Gastrocnemius medialis (tissue), 4 donors: Measurements from ENCODE around the gene RALGAPB.

ENCODE experiments used
- POLR2A ChIP-seq, 2 donors: fragments of 450-650 bp; IDR thresholded peaks; one replicate each; pipeline ENCODE4 v1.6.1; 2017; ENCODE audit warnings: antibody characterized with exemption in 2 of 2, mild to moderate bottlenecking in 2 of 2, moderate library complexity in 2 of 2
- TF ChIP-seq, protein P1 (sequence below), 5 experiments: fragments of 450-650 bp in 3 of 5; fragments of 200-600 bp in 2 of 5; sonication (generic) in 2 of 5; IDR thresholded peaks in 4 of 5; conservative IDR thresholded peaks in 1 of 5; 1 replicate in 4 of 5; 2 replicates in 1 of 5; pipeline ENCODE4 v1.5.1; 2016 to 2019; ENCODE audit warnings: antibody characterized with exemption in 5 of 5, mild to moderate bottlenecking in 3 of 5, moderate library complexity in 3 of 5

DNA sequence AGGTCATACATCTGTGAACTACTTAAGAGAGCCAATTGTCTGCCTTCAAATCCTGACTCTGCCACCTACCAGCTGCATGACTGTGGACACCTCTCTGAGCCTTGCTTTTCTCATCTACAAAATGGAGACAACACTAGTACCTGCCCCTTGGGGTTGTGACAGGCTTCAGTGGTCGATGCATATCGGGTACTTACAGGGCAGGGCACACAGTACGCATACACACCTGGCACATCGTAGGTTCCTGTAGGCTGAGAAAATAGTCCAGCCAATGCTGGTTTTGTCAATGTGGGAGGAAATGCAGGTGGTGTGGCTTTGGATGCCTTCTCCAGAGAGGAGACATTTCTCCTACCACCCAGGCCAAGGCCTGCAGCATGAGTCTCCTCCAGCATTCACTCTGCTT lies 110.7 kb downstream of the RALGAPB start:
- TF ChIP-seq, protein P1, sequence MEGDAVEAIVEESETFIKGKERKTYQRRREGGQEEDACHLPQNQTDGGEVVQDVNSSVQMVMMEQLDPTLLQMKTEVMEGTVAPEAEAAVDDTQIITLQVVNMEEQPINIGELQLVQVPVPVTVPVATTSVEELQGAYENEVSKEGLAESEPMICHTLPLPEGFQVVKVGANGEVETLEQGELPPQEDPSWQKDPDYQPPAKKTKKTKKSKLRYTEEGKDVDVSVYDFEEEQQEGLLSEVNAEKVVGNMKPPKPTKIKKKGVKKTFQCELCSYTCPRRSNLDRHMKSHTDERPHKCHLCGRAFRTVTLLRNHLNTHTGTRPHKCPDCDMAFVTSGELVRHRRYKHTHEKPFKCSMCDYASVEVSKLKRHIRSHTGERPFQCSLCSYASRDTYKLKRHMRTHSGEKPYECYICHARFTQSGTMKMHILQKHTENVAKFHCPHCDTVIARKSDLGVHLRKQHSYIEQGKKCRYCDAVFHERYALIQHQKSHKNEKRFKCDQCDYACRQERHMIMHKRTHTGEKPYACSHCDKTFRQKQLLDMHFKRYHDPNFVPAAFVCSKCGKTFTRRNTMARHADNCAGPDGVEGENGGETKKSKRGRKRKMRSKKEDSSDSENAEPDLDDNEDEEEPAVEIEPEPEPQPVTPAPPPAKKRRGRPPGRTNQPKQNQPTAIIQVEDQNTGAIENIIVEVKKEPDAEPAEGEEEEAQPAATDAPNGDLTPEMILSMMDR (IDR thresholded peaks at IDR 0.05 in 4 of 5, conservative IDR thresholded peaks at IDR 0.05 in 1 of 5) = no peak
- no peak for TF ChIP-seq POLR2A (IDR thresholded peaks at IDR 0.05)
